HCT116 (cell line): ENCODE data around the gene MEIS2. TPM values are rescaled to one million over a fixed set of nuclear protein-coding genes. Genes with fewer than 3 reads are reported as not detected.

Experiments used
- ATAC-seq: fragments of 200-7000 bp; cut with Tn5 transposase; 2 replicates; pipeline ENCODE4 v1.9.1; 2020; ENCODE audit warnings: mild to moderate bottlenecking, moderate library complexity
- BruUV-seq: library from RNA; stranded (reverse); fragments of 400-500 nt; replicated peaks from 2 replicates; lab custom pipeline; 2021; lab: Mats Ljungman, UMichigan
- CTCF ChIA-PET: fragments of 300-600 bp; sonication (Branson Sonifier 250); formaldehyde crosslinking; loops from one replicate; lab custom pipeline; 2021; ENCODE audit warnings: antibody characterized with exemption; lab: Charles Lee
- POLR2A ChIA-PET: fragments of 300-600, 350-600 bp; sonication (Branson Sonifier 250); formaldehyde crosslinking; loops from one replicate; lab custom pipeline; 2021; ENCODE audit warnings: antibody characterized with exemption; lab: Charles Lee
- RAD21 ChIA-PET, 2 experiments: fragments of 300-600 bp; sonication (Branson Sonifier 250); formaldehyde crosslinking; loops; one replicate each; lab custom pipeline; 2023; ENCODE audit warnings: low total read pairs in 2 of 2; ENCODE audit not compliant: uncharacterized antibody in 2 of 2, unreplicated experiment in 2 of 2, low non-redundant PET in 1 of 2; lab: Charles Lee
- DNase-seq: peaks from one replicate; pipeline ENCODE4 v3.0.0-alpha.2; 2010; ENCODE audit warnings: low read depth, low spot score
- H2AFZ ChIP-seq: fragments of 200-600 bp; shearing (Covaris generic), sonication (generic); 2 replicates; pipeline ENCODE4 v1.6.1; 2017; ENCODE audit warnings: low read depth, mixed run types, mixed read lengths, antibody characterized with exemption, low read length; ENCODE audit not compliant: poor library complexity, severe bottlenecking
- H3K27ac ChIP-seq: 2 replicates; pipeline ENCODE4 v1.5.1; 2012; ENCODE audit warnings: low read depth, low read length
- H3K27me3 ChIP-seq: fragments of 200-600 bp; sonication (generic); 2 replicates; pipeline ENCODE4 v1.6.1; 2016; ENCODE audit warnings: mixed run types, low read length, mixed read lengths; ENCODE audit not compliant: insufficient read depth
- H3K36me3 ChIP-seq, 2 experiments: fragments of 200-500 bp in 1 of 2; fragments of 200-600 bp in 1 of 2; sonication (Bioruptor generic) in 1 of 2; sonication (generic) in 1 of 2; 2 replicates each; pipeline versions ENCODE4 v1.5.1 to v1.6.1; 2014 to 2016; ENCODE audit warnings: low read length in 2 of 2, inconsistent platforms in 1 of 2, mixed read lengths in 1 of 2, mixed run types in 1 of 2; ENCODE audit not compliant: insufficient read depth in 2 of 2, control insufficient read depth in 1 of 2
- H3K4me1 ChIP-seq, 2 experiments: fragments of 200-600 bp in 1 of 2; sonication (generic) in 1 of 2; 2 replicates each; pipeline versions ENCODE4 v1.5.1 to v1.6.1; 2012 to 2017; ENCODE audit warnings: low read length in 2 of 2, inconsistent platforms in 1 of 2, mild to moderate bottlenecking in 1 of 2, mixed read lengths in 1 of 2, mixed run types in 1 of 2, moderate library complexity in 1 of 2; ENCODE audit not compliant: insufficient read depth in 2 of 2, control insufficient read depth in 1 of 2
- H3K4me2 ChIP-seq: fragments of 200-600 bp; sonication (generic); 2 replicates; pipeline ENCODE4 v1.6.1; 2017; ENCODE audit warnings: mixed run types, low read length, mixed read lengths
- H3K4me3 ChIP-seq, 2 experiments: fragments of 200-600 bp in 1 of 2; sonication (generic) in 1 of 2; replicated peaks in 1 of 2; 2 replicates each; pipeline ENCODE4 v1.5.1; 2011 to 2016; ENCODE audit warnings: low read length in 2 of 2, control low read depth in 1 of 2, low read depth in 1 of 2, mild to moderate bottlenecking in 1 of 2, mixed read lengths in 1 of 2, mixed run types in 1 of 2
- H3K79me2 ChIP-seq: fragments of 200-600 bp; sonication (generic); 2 replicates; pipeline ENCODE4 v1.6.1; 2017; ENCODE audit warnings: mild to moderate bottlenecking, mixed run types, low read length, moderate library complexity, mixed read lengths; ENCODE audit not compliant: insufficient read depth
- H3K9ac ChIP-seq: fragments of 200-600 bp; sonication (generic); 2 replicates; pipeline ENCODE4 v1.6.1; 2016; ENCODE audit warnings: low read length, mixed read lengths
- H3K9me2 ChIP-seq: fragments of 200-600 bp; sonication (generic), shearing (Covaris generic); 2 replicates; pipeline ENCODE4 v1.6.1; 2017; ENCODE audit warnings: mixed run types, mild to moderate bottlenecking, moderate library complexity; ENCODE audit not compliant: insufficient read depth
- H3K9me3 ChIP-seq, 2 experiments: fragments of 200-500 bp in 1 of 2; fragments of 200-600 bp in 1 of 2; sonication (Bioruptor generic) in 1 of 2; sonication (generic) in 1 of 2; 2 replicates each; pipeline ENCODE4 v1.6.1; 2014 to 2017; ENCODE audit warnings: low read length in 2 of 2, mixed read lengths in 2 of 2, inconsistent platforms in 1 of 2, low read depth in 1 of 2, mild to moderate bottlenecking in 1 of 2, mixed run types in 1 of 2, moderate library complexity in 1 of 2; ENCODE audit not compliant: control insufficient read depth in 1 of 2, insufficient read depth in 1 of 2
- H4K20me1 ChIP-seq: fragments of 200-600 bp; sonication (generic), shearing (Covaris generic); 2 replicates; pipeline ENCODE4 v1.6.1; 2017; ENCODE audit warnings: mixed run types, mild to moderate bottlenecking, moderate library complexity; ENCODE audit not compliant: insufficient read depth
- ATF3 ChIP-seq: IDR thresholded peaks from 2 replicates; pipeline ENCODE4 v1.6.1; 2012
- CTCF ChIP-seq, 3 experiments: fragments of 200-600 bp in 1 of 3; sonication (generic) in 1 of 3; IDR thresholded peaks in 2 of 3; conservative IDR thresholded peaks in 1 of 3; 2 replicates each; pipeline ENCODE4 v1.5.1; 2012 to 2017; ENCODE audit warnings: low read depth in 2 of 3, low read length in 2 of 3, antibody characterized with exemption in 1 of 3, borderline replicate concordance in 1 of 3, control low read depth in 1 of 3, mild to moderate bottlenecking in 1 of 3, mixed read lengths in 1 of 3, mixed run types in 1 of 3, moderate library complexity in 1 of 3; ENCODE audit not compliant: insufficient read depth in 1 of 3
- EZH2 ChIP-seq: fragments of 200-600 bp; sonication (generic); IDR thresholded peaks from 2 replicates; pipeline ENCODE4 v1.6.1; 2017; ENCODE audit warnings: antibody characterized with exemption, mixed run types
- EZH2phosphoT487 ChIP-seq: fragments of 200-600 bp; IDR thresholded peaks from 2 replicates; pipeline ENCODE4 v1.6.1; 2018; ENCODE audit warnings: antibody characterized with exemption, borderline replicate concordance
- POLR2AphosphoS5 ChIP-seq: IDR thresholded peaks from 2 replicates; pipeline ENCODE4 v1.6.1; 2011; ENCODE audit warnings: mild to moderate bottlenecking, low read depth, low read length, moderate library complexity
- SIN3A ChIP-seq: IDR thresholded peaks from 2 replicates; pipeline ENCODE4 v1.6.1; 2012; ENCODE audit warnings: low read depth
- SP1 ChIP-seq: IDR thresholded peaks from 2 replicates; pipeline ENCODE4 v1.6.1; 2012; ENCODE audit warnings: low read depth
- TCF7L2 ChIP-seq: IDR thresholded peaks from 2 replicates; pipeline ENCODE4 v1.7.0; 2011; ENCODE audit warnings: borderline replicate concordance, inconsistent platforms; ENCODE audit not compliant: insufficient read depth, insufficient read length; ENCODE audit errors: extremely low read depth
- ZFX ChIP-seq: fragments of 450-650 bp; IDR thresholded peaks from 2 replicates; pipeline ENCODE4 v1.6.1; 2017
- intact Hi-C: fragments of 100-400 bp; cut with micrococcal nuclease; formaldehyde crosslinking; loops from 2 replicates; pipeline ENCODE4 v1.10.0; 2022
- total RNA-seq: library from RNA; stranded (reverse); gene quantifications from one replicate; pipeline ENCODE4 v1.2.1, GENCODE V29; 2021; ENCODE audit not compliant: unreplicated experiment

MEIS2 gene
- total RNA-seq, 1 experiment from 2014 or later: 11.5 TPM

GRCh38 chr15:37138591-37139215 is 38.4 kb upstream of the MEIS2 start:
- DNase-seq: no peak
- no TSS peak for BruUV-seq
- no peaks in the 10 kb centered on the region for H3K79me2 ChIP-seq
- no peak overlapping the region for H3K27ac ChIP-seq
- CTCF ChIA-PET: no interaction called here
- TF ChIP-seq POLR2AphosphoS5: no peak
- TF ChIP-seq ATF3: no peak
- no peak for TF ChIP-seq CTCF (IDR thresholded peaks at IDR 0.05 in 2 of 3, conservative IDR thresholded peaks at IDR 0.05 in 1 of 3; ENCODE audit: borderline replicate concordance in 1 of 3, insufficient read depth in 1 of 3, low read depth in 2 of 3, low read length in 2 of 3)
- no peak for TF ChIP-seq EZH2phosphoT487
- TF ChIP-seq TCF7L2: no peak
- no peak for TF ChIP-seq SP1
- TF ChIP-seq EZH2: no peak
- no peak for TF ChIP-seq SIN3A
- TF ChIP-seq ZFX: no peak
- no peaks in the 10 kb centered on the region for H3K4me1 ChIP-seq
- no peak overlapping the region for H3K9ac ChIP-seq
- RAD21 ChIA-PET: no interaction called here
- no peaks in the 10 kb centered on the region for H3K27me3 ChIP-seq
- H3K4me2 ChIP-seq: no peak overlapping the region
- no peaks in the 10 kb centered on the region for H4K20me1 ChIP-seq
- no peaks in the 10 kb centered on the region for H3K9me3 ChIP-seq
- H3K36me3 ChIP-seq: no peaks in the 10 kb centered on the region
- intact Hi-C loops: loop anchor here (5.0 to 10.0 kb wide), 2 partner anchors 744 to 1384 kb away; no protein-coding TSS in a partner anchor
- H3K9me2 ChIP-seq: no peaks in the 10 kb centered on the region
- H2AFZ ChIP-seq: no peak overlapping the region
- POLR2A ChIA-PET: no interaction called here
- no peak overlapping the region for H3K4me3 ChIP-seq
- ATAC-seq: no peak
